Astrocyte of the spinal cord (primary cell): Measurements from ENCODE around the gene OSGEP.

Source experiments
- DNase-seq: peaks from one replicate; pipeline ENCODE4 v3.0.0; 2011; ENCODE audit warnings: low read depth, low spot score
- H3K4me3 ChIP-seq: 2 replicates; pipeline ENCODE4 v1.5.1; 2011; ENCODE audit warnings: low read depth, mild to moderate bottlenecking, low read length, moderate library complexity
- CTCF ChIP-seq: IDR thresholded peaks from 2 replicates; pipeline ENCODE4 v1.5.1; 2012; ENCODE audit warnings: low read depth, mild to moderate bottlenecking, low read length, inconsistent platforms
- in situ Hi-C: cut with HindIII; loops from 2 replicates; pipeline ENCODE4 v1.10.0; 2017; ENCODE audit warnings: low sequenced_read_pairs

OSGEP gene

GRCh38 chr14:20494935-20495766 is 40.5 kb upstream of the OSGEP start:
- TF ChIP-seq CTCF, result no peak
- DNase-seq, result no peak
- no peak overlapping the region for H3K4me3 ChIP-seq
- in situ Hi-C loops, result no loop called here

DNA sequence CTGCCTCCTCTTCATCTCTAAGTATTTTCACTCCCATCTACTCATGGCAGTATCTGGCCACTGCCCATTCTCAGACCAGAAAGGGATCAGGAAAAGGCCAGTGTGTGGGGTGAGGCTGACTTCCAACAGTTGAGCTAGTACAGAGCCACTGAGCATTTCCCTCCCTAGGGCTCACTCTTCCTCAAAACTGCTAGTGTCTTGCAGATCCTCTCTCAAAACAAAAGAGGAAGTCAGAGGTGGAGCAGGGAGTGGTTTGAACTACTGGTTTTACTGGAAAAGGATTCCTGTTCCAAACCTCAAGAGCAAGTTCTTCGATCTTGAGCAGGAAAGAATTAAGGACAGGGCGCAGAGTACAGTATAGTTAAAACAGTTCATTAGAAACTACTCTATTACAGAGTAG is 39.0 kb upstream of the OSGEP start:
- in situ Hi-C loops, result no loop called here
- H3K4me3 ChIP-seq, result no peak overlapping the region
- no peak for DNase-seq
- TF ChIP-seq CTCF, result no peak

GRCh38 chr14:20492486-20492885 is 37.9 kb upstream of the OSGEP start:
- no peak for TF ChIP-seq CTCF
- in situ Hi-C loops, result no loop called here
- DNase-seq, result peak; percentile 34
- H3K4me3 ChIP-seq, result no peak overlapping the region

DNA sequence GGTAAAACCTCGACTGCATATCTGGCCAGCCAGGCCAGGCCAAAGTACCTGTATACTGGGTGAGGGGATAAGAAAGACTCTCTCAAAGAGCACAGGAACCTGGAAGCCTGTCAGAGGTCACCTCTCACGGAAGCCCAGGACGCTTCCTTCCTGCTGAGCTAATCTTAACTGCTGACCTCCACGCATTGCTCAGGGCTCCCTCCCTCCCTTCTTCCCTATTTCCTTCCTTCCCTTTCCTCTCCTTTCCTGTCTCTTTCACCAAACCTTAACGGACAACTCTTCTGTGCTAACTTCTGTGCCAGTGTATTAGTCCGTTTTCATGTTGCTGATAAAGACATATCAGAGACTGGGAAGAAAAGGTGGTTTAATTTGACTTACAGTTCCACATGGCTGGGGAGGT is 36.0 kb upstream of the OSGEP start:
- DNase-seq, result no peak
- in situ Hi-C loops, result no loop called here
- no peak overlapping the region for H3K4me3 ChIP-seq
- TF ChIP-seq CTCF, result no peak

DNA sequence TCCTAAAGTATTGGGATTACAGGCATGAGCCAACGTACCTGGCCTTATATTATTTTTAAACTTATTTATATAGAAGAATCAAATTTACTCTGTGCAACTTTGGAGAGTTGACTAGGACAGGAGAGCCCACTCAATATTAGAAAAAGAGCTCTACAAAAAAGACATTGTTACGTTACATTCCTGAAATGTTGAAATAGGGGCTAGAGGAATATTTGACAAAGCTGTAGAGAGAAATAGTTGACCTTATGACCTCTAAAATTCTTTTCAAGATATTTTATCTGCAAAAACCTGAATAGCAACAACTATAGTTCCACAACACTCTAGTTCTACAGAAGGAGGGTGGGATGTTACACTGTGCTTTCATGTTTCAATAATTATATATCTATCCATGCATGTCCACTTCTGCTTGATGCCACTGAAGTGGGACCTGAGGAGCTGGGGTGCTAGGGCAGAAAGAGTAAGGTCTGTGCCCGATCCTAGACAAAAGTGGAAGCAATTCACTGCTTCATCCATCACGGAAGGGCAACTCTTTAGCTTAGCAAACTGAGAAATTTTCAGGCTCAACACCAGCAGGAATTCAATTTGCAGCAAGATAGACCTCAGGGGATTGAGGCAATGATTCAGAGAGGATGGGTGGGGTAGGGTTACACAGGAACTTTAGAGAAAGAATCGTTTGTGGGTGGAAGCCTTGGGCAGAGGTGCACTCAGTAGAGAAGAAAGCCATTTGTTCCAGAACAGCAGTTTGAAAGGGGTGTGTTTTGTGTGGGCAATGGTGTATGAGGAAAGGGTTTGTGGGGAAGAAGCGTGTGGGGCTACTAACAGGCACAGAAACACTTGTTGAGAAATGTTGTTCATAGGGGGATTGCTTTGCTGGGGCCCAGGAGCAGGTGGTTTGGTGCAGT is 34.7 kb upstream of the OSGEP start:
- no peak overlapping the region for H3K4me3 ChIP-seq
- in situ Hi-C loops, result no loop called here
- no peak for TF ChIP-seq CTCF
- DNase-seq, result peak; percentile 17

GRCh38 chr14:20487396-20487725 is 32.7 kb upstream of the OSGEP start:
- TF ChIP-seq CTCF, result no peak
- in situ Hi-C loops, result no loop called here
- no peak for DNase-seq
- no peak overlapping the region for H3K4me3 ChIP-seq
